Fibroblast of mammary gland (primary cell): ENCODE results near the gene TTC23L.

Experiments used
- DNase-seq: peaks from one replicate; pipeline ENCODE4 v3.0.0-alpha.2; 2010; ENCODE audit warnings: low read depth
- H3K4me3 ChIP-seq: 2 replicates; pipeline ENCODE4 v1.5.1; 2011; ENCODE audit warnings: low read depth, mild to moderate bottlenecking, low read length, moderate library complexity; ENCODE audit not compliant: control insufficient read depth
- CTCF ChIP-seq: conservative IDR thresholded peaks from 2 replicates; pipeline ENCODE4 v1.5.1; 2011; ENCODE audit warnings: low read depth, low read length, inconsistent platforms; ENCODE audit not compliant: control insufficient read depth, insufficient read depth

TTC23L gene

GRCh38 chr5:34804913-34805312 lies 34.1 kb upstream of the TTC23L start:
- H3K4me3 ChIP-seq = no peak overlapping the region
- no peak for DNase-seq
- no peak for TF ChIP-seq CTCF

- DNase-seq = no peak
- H3K4me3 ChIP-seq = no peak overlapping the region
- no peak for TF ChIP-seq CTCF
Observed at GRCh38 chr5:34806532-34806931, 32.4 kb upstream of the TTC23L start.

GRCh38 chr5:34811706-34812105 lies 27.3 kb upstream of the TTC23L start:
- DNase-seq = no peak
- H3K4me3 ChIP-seq = no peak overlapping the region
- TF ChIP-seq CTCF = no peak

GRCh38 chr5:34813509-34813908 lies 25.5 kb upstream of the TTC23L start:
- H3K4me3 ChIP-seq = no peak overlapping the region
- DNase-seq = no peak
- TF ChIP-seq CTCF = no peak

GRCh38 chr5:34817558-34818351 lies 21.2 kb upstream of the TTC23L start:
- H3K4me3 ChIP-seq = no peak overlapping the region
- no peak for DNase-seq
- TF ChIP-seq CTCF = no peak

GRCh38 chr5:34818717-34819116 lies 20.2 kb upstream of the TTC23L start:
- H3K4me3 ChIP-seq = no peak overlapping the region
- no peak for DNase-seq
- TF ChIP-seq CTCF = no peak
